ENCODE results near the gene CABP1. TPM values are rescaled to one million over a fixed set of nuclear protein-coding genes. Genes with fewer than 3 reads are reported as not detected.

Gene CABP1
- total and polyA plus RNA-seq, 2 of the 13 experiments (the other 11 are each of a cell fraction or from before 2014, with no cell fraction given) = not detected

GRCh38 chr12:120640861-120641833, 721 bp downstream of the CABP1 start (continued):
- TF ChIP-seq ATF5 (CRISPR knock-in tag; IDR thresholded peaks at IDR 0.05; ENCODE audit: low read depth) (no peak), ZBTB43 (CRISPR knock-in tag; conservative IDR thresholded peaks at IDR 0.05) (peak; percentile 52; the same call in 1 of the 2 replicates), FOXM1 (CRISPR knock-in tag; IDR thresholded peaks at IDR 0.05) (no peak), ZNF569 (CRISPR knock-in tag; IDR thresholded peaks at IDR 0.05; ENCODE audit: borderline replicate concordance) (no peak), ZNF878 (CRISPR knock-in tag; IDR thresholded peaks at IDR 0.05) (no peak), MEF2D (CRISPR knock-in tag; IDR thresholded peaks at IDR 0.05) (no peak), ELF1 (CRISPR knock-in tag; IDR thresholded peaks at IDR 0.05) (no peak), GPN1 (CRISPR knock-in tag; IDR thresholded peaks at IDR 0.05; ENCODE audit: borderline replicate concordance) (no peak), ZBTB20 (CRISPR knock-in tag; IDR thresholded peaks at IDR 0.05; ENCODE audit: borderline replicate concordance, low read depth) (no peak), TP53 (CRISPR knock-in tag; conservative IDR thresholded peaks at IDR 0.05) (no peak), AKAP8 (CRISPR knock-in tag; IDR thresholded peaks at IDR 0.05) (no peak)
- TF ChIP-seq, protein P1, sequence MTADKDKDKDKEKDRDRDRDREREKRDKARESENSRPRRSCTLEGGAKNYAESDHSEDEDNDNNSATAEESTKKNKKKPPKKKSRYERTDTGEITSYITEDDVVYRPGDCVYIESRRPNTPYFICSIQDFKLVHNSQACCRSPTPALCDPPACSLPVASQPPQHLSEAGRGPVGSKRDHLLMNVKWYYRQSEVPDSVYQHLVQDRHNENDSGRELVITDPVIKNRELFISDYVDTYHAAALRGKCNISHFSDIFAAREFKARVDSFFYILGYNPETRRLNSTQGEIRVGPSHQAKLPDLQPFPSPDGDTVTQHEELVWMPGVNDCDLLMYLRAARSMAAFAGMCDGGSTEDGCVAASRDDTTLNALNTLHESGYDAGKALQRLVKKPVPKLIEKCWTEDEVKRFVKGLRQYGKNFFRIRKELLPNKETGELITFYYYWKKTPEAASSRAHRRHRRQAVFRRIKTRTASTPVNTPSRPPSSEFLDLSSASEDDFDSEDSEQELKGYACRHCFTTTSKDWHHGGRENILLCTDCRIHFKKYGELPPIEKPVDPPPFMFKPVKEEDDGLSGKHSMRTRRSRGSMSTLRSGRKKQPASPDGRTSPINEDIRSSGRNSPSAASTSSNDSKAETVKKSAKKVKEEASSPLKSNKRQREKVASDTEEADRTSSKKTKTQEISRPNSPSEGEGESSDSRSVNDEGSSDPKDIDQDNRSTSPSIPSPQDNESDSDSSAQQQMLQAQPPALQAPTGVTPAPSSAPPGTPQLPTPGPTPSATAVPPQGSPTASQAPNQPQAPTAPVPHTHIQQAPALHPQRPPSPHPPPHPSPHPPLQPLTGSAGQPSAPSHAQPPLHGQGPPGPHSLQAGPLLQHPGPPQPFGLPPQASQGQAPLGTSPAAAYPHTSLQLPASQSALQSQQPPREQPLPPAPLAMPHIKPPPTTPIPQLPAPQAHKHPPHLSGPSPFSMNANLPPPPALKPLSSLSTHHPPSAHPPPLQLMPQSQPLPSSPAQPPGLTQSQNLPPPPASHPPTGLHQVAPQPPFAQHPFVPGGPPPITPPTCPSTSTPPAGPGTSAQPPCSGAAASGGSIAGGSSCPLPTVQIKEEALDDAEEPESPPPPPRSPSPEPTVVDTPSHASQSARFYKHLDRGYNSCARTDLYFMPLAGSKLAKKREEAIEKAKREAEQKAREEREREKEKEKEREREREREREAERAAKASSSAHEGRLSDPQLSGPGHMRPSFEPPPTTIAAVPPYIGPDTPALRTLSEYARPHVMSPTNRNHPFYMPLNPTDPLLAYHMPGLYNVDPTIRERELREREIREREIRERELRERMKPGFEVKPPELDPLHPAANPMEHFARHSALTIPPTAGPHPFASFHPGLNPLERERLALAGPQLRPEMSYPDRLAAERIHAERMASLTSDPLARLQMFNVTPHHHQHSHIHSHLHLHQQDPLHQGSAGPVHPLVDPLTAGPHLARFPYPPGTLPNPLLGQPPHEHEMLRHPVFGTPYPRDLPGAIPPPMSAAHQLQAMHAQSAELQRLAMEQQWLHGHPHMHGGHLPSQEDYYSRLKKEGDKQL (CRISPR knock-in tag; IDR thresholded peaks at IDR 0.05; ENCODE audit: low read depth) = no peak
- TF ChIP-seq, protein P2, sequence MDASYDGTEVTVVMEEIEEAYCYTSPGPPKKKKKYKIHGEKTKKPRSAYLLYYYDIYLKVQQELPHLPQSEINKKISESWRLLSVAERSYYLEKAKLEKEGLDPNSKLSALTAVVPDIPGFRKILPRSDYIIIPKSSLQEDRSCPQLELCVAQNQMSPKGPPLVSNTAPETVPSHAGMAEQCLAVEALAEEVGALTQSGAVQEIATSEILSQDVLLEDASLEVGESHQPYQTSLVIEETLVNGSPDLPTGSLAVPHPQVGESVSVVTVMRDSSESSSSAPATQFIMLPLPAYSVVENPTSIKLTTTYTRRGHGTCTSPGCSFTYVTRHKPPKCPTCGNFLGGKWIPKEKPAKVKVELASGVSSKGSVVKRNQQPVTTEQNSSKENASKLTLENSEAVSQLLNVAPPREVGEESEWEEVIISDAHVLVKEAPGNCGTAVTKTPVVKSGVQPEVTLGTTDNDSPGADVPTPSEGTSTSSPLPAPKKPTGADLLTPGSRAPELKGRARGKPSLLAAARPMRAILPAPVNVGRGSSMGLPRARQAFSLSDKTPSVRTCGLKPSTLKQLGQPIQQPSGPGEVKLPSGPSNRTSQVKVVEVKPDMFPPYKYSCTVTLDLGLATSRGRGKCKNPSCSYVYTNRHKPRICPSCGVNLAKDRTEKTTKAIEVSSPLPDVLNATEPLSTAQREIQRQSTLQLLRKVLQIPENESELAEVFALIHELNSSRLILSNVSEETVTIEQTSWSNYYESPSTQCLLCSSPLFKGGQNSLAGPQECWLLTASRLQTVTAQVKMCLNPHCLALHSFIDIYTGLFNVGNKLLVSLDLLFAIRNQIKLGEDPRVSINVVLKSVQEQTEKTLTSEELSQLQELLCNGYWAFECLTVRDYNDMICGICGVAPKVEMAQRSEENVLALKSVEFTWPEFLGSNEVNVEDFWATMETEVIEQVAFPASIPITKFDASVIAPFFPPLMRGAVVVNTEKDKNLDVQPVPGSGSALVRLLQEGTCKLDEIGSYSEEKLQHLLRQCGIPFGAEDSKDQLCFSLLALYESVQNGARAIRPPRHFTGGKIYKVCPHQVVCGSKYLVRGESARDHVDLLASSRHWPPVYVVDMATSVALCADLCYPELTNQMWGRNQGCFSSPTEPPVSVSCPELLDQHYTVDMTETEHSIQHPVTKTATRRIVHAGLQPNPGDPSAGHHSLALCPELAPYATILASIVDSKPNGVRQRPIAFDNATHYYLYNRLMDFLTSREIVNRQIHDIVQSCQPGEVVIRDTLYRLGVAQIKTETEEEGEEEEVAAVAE (CRISPR knock-in tag; IDR thresholded peaks at IDR 0.05; ENCODE audit: borderline replicate concordance) = no peak
- TF ChIP-seq, protein P3, sequence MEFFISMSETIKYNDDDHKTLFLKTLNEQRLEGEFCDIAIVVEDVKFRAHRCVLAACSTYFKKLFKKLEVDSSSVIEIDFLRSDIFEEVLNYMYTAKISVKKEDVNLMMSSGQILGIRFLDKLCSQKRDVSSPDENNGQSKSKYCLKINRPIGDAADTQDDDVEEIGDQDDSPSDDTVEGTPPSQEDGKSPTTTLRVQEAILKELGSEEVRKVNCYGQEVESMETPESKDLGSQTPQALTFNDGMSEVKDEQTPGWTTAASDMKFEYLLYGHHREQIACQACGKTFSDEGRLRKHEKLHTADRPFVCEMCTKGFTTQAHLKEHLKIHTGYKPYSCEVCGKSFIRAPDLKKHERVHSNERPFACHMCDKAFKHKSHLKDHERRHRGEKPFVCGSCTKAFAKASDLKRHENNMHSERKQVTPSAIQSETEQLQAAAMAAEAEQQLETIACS (CRISPR knock-in tag; IDR thresholded peaks at IDR 0.05) = no peak
